T-cell (primary cell): Measurements from ENCODE around the gene GTF2H1. TPM values are rescaled to one million over a fixed set of nuclear protein-coding genes. Genes with fewer than 3 reads are reported as not detected.

Experiments
- ATAC-seq, 4 experiments: fragments of 200-7000 bp in 3 of 4; fragments of 150-1000 bp in 1 of 4; cut with Tn5 transposase; replicated peaks in 1 of 4; 1 replicate in 3 of 4; 2 replicates in 1 of 4; pipeline ENCODE4 v1.10.0; 2021; ENCODE audit warnings: moderate library complexity in 3 of 4, mild to moderate bottlenecking in 2 of 4, moderate number of reproducible peaks in 1 of 4
- CTCF ChIA-PET, 2 donors: fragments of 300-600 bp; sonication (Branson Sonifier 250); formaldehyde crosslinking; loops; one replicate each; lab custom pipeline; 2022; ENCODE audit warnings: antibody characterized with exemption in 2 of 2; lab: Charles Lee
- POLR2A ChIA-PET, 2 donors: fragments of 300-600 bp; sonication (Branson Sonifier 250); formaldehyde crosslinking; loops; one replicate each; lab custom pipeline; 2022; ENCODE audit warnings: antibody characterized with exemption in 2 of 2; lab: Charles Lee
- DNase-seq, 35 experiments: peaks; one replicate each; pipeline versions ENCODE4 v3.0.0 to v3.0.0-alpha.2; 2013 to 2023
- H3K27ac ChIP-seq: one replicate; pipeline ENCODE4 v1.5.1; 2013; ENCODE audit warnings: low read length
- H3K27me3 ChIP-seq, 2 experiments: replicated peaks in 1 of 2; 1 replicate in 1 of 2; 2 replicates in 1 of 2; pipeline versions ENCODE4 v1.6.1 to v1.7.0; 2013; ENCODE audit warnings: low read length in 1 of 2, mixed read lengths in 1 of 2; ENCODE audit not compliant: control insufficient read depth in 2 of 2, insufficient read depth in 2 of 2; ENCODE audit errors: extremely low read depth in 1 of 2
- H3K36me3 ChIP-seq, 2 donors: 1 replicate in 1 of 2; 2 replicates in 1 of 2; pipeline versions ENCODE4 v1.6.1 to v1.7.0; 2013; ENCODE audit warnings: low read length in 1 of 2; ENCODE audit not compliant: control insufficient read depth in 2 of 2, insufficient read depth in 1 of 2; ENCODE audit errors: extremely low read depth in 1 of 2
- H3K4me1 ChIP-seq, 2 experiments: 1 replicate in 1 of 2; 2 replicates in 1 of 2; pipeline versions ENCODE4 v1.6.1 to v1.7.0; 2013; ENCODE audit warnings: low read length in 2 of 2, mixed read lengths in 1 of 2; ENCODE audit not compliant: insufficient read depth in 2 of 2, control insufficient read depth in 1 of 2; ENCODE audit errors: extremely low read depth in 1 of 2
- H3K4me3 ChIP-seq, 2 donors: 1 replicate in 1 of 2; 2 replicates in 1 of 2; pipeline versions ENCODE4 v1.5.1 to v1.7.0; 2013; ENCODE audit warnings: mild to moderate bottlenecking in 2 of 2, low read length in 1 of 2, moderate library complexity in 1 of 2; ENCODE audit not compliant: control insufficient read depth in 1 of 2; ENCODE audit errors: extremely low read depth in 1 of 2
- H3K9me3 ChIP-seq: 2 replicates; pipeline ENCODE4 v1.7.0; 2013
- H3K27ac Mint-ChIP-seq, 2 donors: one replicate each; pipeline ENCODE4 v1.8.0; 2020 to 2021; ENCODE audit warnings: mild to moderate bottlenecking in 2 of 2, mixed read lengths in 2 of 2
- H3K27me3 Mint-ChIP-seq, 2 donors: one replicate each; pipeline ENCODE4 v1.8.0; 2021 to 2022; ENCODE audit warnings: mixed read lengths in 2 of 2
- H3K36me3 Mint-ChIP-seq: one replicate; pipeline ENCODE4 v1.8.0; 2021; ENCODE audit warnings: mixed read lengths
- H3K4me1 Mint-ChIP-seq, 3 donors: one replicate each; pipeline ENCODE4 v1.8.0; 2020 to 2022; ENCODE audit warnings: mixed read lengths in 3 of 3, mild to moderate bottlenecking in 1 of 3
- H3K4me3 Mint-ChIP-seq, 3 donors: one replicate each; pipeline ENCODE4 v1.8.0; 2020 to 2022; ENCODE audit warnings: mild to moderate bottlenecking in 3 of 3, mixed read lengths in 3 of 3, moderate library complexity in 3 of 3
- H3K9me3 Mint-ChIP-seq, 3 donors: one replicate each; pipeline ENCODE4 v1.8.0; 2020 to 2022; ENCODE audit warnings: mixed read lengths in 3 of 3
- WGBS: methylation state at CpG from one replicate; pipeline ENCODE4 v1.1.5; 2013; ENCODE audit warnings: missing lambda C conversion rate; ENCODE audit not compliant: insufficient coverage; 5-methylcytosine and 5-hydroxymethylcytosine counted together
- total RNA-seq, 35 experiments: library from RNA in 6 of 35; stranded (reverse) in 6 of 35; fragments of 120-200 nt in 1 of 35; gene quantifications; one replicate each; pipeline versions ENCODE4 v1.2.1 to v1.2.4 and lab custom pipeline; 2013 to 2026

Gene GTF2H1
- total RNA-seq, 5 donors from 2014 or later (not counting 1 experiment from before 2014, with no cell fraction given), result 25.9 to 44.8 (median 37.5) TPM

GRCh38 chr11:18408558-18409291 is 86.4 kb downstream of the GTF2H1 start:
- H3K27me3 ChIP-seq, result no peaks in the 10 kb centered on the region
- no peak overlapping the region for H3K4me3 ChIP-seq
- no peak overlapping the region for H3K27ac ChIP-seq
- Mint-ChIP-seq H3K4me3 (no peak overlapping the region), H3K27me3 (no peaks in the 10 kb centered on the region), H3K4me1 (peaks cover 7 to 15% (median 7%) of the 10 kb centered on the region in 3 donors), H3K27ac (no peak overlapping the region), H3K36me3 (peaks cover 14% of the 10 kb centered on the region), H3K9me3 (no peaks in the 10 kb centered on the region)
- 92% methylated on average over 5 of the region's 9 CpGs for WGBS
- H3K4me1 ChIP-seq, result peaks cover 0 to 4% of the 10 kb centered on the region in 2 experiments
- ChIA-PET CTCF (no interaction called here), POLR2A (interaction anchor here (1.2 to 1.5 kb wide), 2 partner anchors 8 to 13 kb away, joined by 3 to 6 read pairs; no protein-coding TSS in a partner anchor)
- ATAC-seq (no peak), DNase-seq (no peak)
- no peaks in the 10 kb centered on the region for H3K9me3 ChIP-seq
- peaks cover 13 to 51% of the 10 kb centered on the region in 2 donors for H3K36me3 ChIP-seq

DNA sequence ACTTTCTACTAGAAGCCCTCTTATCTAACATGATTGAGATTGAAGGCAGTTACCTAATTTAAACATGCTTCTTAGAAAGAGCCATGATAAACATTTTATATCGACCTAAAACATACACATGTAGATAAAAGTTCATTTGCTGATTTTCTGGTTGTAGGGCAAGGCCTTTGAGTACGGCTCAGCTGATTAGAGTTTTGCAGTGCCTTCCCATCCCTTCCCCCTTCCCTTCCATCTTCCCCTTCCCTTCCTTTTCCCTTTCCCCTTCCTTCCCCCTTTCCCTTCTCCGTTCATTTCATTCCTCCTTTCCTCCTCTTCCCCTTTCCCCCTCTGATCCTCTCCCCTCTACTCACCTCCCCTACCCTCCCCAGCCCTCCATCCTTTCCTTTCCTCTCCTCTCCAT is 94.1 kb downstream of the GTF2H1 start:
- WGBS, result 100% methylated on average over 1 of the region's 3 CpGs
- H3K4me3 Mint-ChIP-seq, result no peak overlapping the region
- peaks cover 9 to 11% (median 10%) of the 10 kb centered on the region in 3 donors for H3K4me1 Mint-ChIP-seq
- no peak for ATAC-seq
- H3K36me3 Mint-ChIP-seq, result no peaks in the 10 kb centered on the region
- no peak overlapping the region for H3K4me3 ChIP-seq
- no peaks in the 10 kb centered on the region for H3K27me3 Mint-ChIP-seq
- no peaks in the 10 kb centered on the region for H3K9me3 ChIP-seq
- H3K27me3 ChIP-seq, result no peaks in the 10 kb centered on the region
- H3K36me3 ChIP-seq, result no peaks in the 10 kb centered on the region
- CTCF ChIA-PET, result no interaction called here
- H3K27ac Mint-ChIP-seq, result no peak overlapping the region
- no peak overlapping the region for H3K27ac ChIP-seq
- no peak for DNase-seq
- H3K4me1 ChIP-seq, result no peaks in the 10 kb centered on the region
- no peaks in the 10 kb centered on the region for H3K9me3 Mint-ChIP-seq
- POLR2A ChIA-PET, result no interaction called here

Other genes starting within 250 kb of the GTF2H1 start
- gene SAAL1, start 216.5 kb upstream of the GTF2H1 start, total RNA-seq, result 10 to 100 TPM; 17.2 to 22.5 (median 18.8) TPM
- gene MRGPRX3, start 190.0 kb upstream of the GTF2H1 start, total RNA-seq, result not detected
- gene MRGPRX4, start 149.7 kb upstream of the GTF2H1 start, total RNA-seq, result not detected
- gene SAA4, start 85.8 kb upstream of the GTF2H1 start, total RNA-seq, result under 1 TPM in 3 of 5 donors, not detected in 2; 0.54 to 0.93 (median 0.63) TPM
- 10 to 100 TPM in 1 of 5 donors, 1 to 10 TPM in 2, not detected in 2; 7.4 to 10.2 (median 8.3) TPM for gene SAA2, start 73.9 kb upstream of the GTF2H1 start, total RNA-seq
- gene SAA1, start 56.3 kb upstream of the GTF2H1 start, total RNA-seq, result 10 to 100 TPM in 1 of 5 donors, 1 to 10 TPM in 2, not detected in 2; 7.6 to 12.9 (median 9.4) TPM
- 10 to 100 TPM; 12.9 to 17.9 (median 14.3) TPM for gene HPS5, start 427 bp upstream of the GTF2H1 start, total RNA-seq
- gene LDHA, start 72.0 kb downstream of the GTF2H1 start, total RNA-seq, result 100 to 1,000 TPM; 130 to 323 (median 161) TPM
- gene LDHC, start 89.8 kb downstream of the GTF2H1 start, total RNA-seq, result under 1 TPM in 1 of 5 donors, not detected in 4; 0.82 TPM
- gene LDHAL6A, start 133.3 kb downstream of the GTF2H1 start, total RNA-seq, result under 1 TPM in 1 of 5 donors, not detected in 4; 0.46 TPM
- 10 to 100 TPM; 13.6 to 38.8 (median 36.1) TPM for gene TSG101, start 204.4 kb downstream of the GTF2H1 start, total RNA-seq